ENCODE results near the gene MMP25. TPM values are rescaled to one million over a fixed set of nuclear protein-coding genes. Genes with fewer than 3 reads are reported as not detected.

Gene MMP25
- total and polyA plus RNA-seq, 10 of the 15 experiments (the other 5 are each of a cell fraction or from before 2014, with no cell fraction given): 0.03 to 0.36 (median 0.13) TPM; not detected in 1

- no peak for TF ChIP-seq BACH1 (IDR thresholded peaks at IDR 0.05; ENCODE audit: borderline replicate concordance)
- TF ChIP-seq RCOR1 (conservative IDR thresholded peaks at IDR 0.05; ENCODE audit: low read depth, low read length): no peak
- no peak for TF ChIP-seq ZZZ3 (IDR thresholded peaks at IDR 0.05; ENCODE audit: control insufficient read depth, insufficient read length, low read depth)
Observed at GRCh38 chr16:2999929-3000328, 46.4 kb upstream of the MMP25 start (continued).

- H3K79me2 ChIP-seq (ENCODE audit: control insufficient read depth, insufficient read depth, low read length): no peaks in the 10 kb centered on the region
- no peak overlapping the region for H3K4me2 ChIP-seq (ENCODE audit: control insufficient read depth, insufficient read depth)
- no peak overlapping the region for H2AFZ ChIP-seq (ENCODE audit: control insufficient read depth, low read depth, low read length)
- DNase-seq (ENCODE audit: low read depth, low spot score) (no peak), ATAC-seq (no peak), FAIRE-seq (no peak)
- intact Hi-C loops (cut with micrococcal nuclease; ENCODE audit: unreplicated experiment): no loop called here
- H4K20me1 ChIP-seq (ENCODE audit: control insufficient read depth, insufficient read depth): no peaks in the 10 kb centered on the region
- POLR2A ChIA-PET: no interaction called here
- RAD21 ChIA-PET (ENCODE audit: unreplicated experiment): interaction anchor here (0.6 to 2.0 kb wide), 3 partner anchors 28 to 278 kb away, joined by 3 to 9 read pairs (median 4); no protein-coding TSS in a partner anchor
- CTCF ChIA-PET: interaction anchor here (1.1 to 11.3 kb wide), 2 partner anchors 26 to 128 kb away, joined by 3 to 421 read pairs; partner anchors contain the start of genes CLDN6, HCFC1R1, THOC6 and TNFRSF12A
- no peaks in the 10 kb centered on the region for H3K9me3 ChIP-seq (replicated peaks; ENCODE audit: control insufficient read depth, insufficient read depth, low read length)
- in situ Hi-C loops (cut with MboI): no loop called here
- no peaks in the 10 kb centered on the region for H3K36me3 ChIP-seq (ENCODE audit: control insufficient read depth in 2 of 2, insufficient read depth in 2 of 2, low read length in 1 of 2)
- H3K4me1 ChIP-seq (ENCODE audit: control insufficient read depth, insufficient read depth, low read length): no peaks in the 10 kb centered on the region
- H3K27ac ChIP-seq (ENCODE audit: control insufficient read depth, insufficient read depth): no peak overlapping the region
- BruUV-seq (replicated peaks): no TSS peak
- SMC1A ChIA-PET (ENCODE audit: uncharacterized antibody, unreplicated experiment): no interaction called here
- WGBS (ENCODE audit: insufficient coverage, insufficient replicate concordance, low lambda C conversion rate, missing lambda C conversion rate): 6% methylated on average over 4 of the region's 4 CpGs
- no peak overlapping the region for H3K9ac ChIP-seq (ENCODE audit: control insufficient read depth, insufficient read depth, low read length)
- no peak overlapping the region for H3K4me3 ChIP-seq
- H3K27me3 ChIP-seq (replicated peaks in 1 of 2; ENCODE audit: control insufficient read depth in 2 of 2, insufficient read depth in 2 of 2, low read length in 1 of 2): peaks cover 0 to 8% of the 10 kb centered on the region in 2 experiments; a peak in 3 of 4 replicates
- no peak for TF ChIP-seq CHD2 (IDR thresholded peaks at IDR 0.05; ENCODE audit: borderline replicate concordance, low read depth, low read length)
- no peak for TF ChIP-seq NKRF (conservative IDR thresholded peaks at IDR 0.05)
- no peak for TF ChIP-seq ZBTB11 (CRISPR knock-in tag; IDR thresholded peaks at IDR 0.05)
- TF ChIP-seq ATF7 (IDR thresholded peaks at IDR 0.05; ENCODE audit: low read depth): no peak
- no peak for TF ChIP-seq YBX1 (IDR thresholded peaks at IDR 0.05)
- TF ChIP-seq ELK1 (IDR thresholded peaks at IDR 0.05; ENCODE audit: low read depth, low read length): no peak
- no peak for TF ChIP-seq CREB1 (IDR thresholded peaks at IDR 0.05; ENCODE audit: low read depth)
- no peak for TF ChIP-seq CEBPZ (IDR thresholded peaks at IDR 0.05; ENCODE audit: low read depth, low read length)
- TF ChIP-seq POLR2AphosphoS5 (IDR thresholded peaks at IDR 0.05; ENCODE audit: low read length): no peak
Observed at GRCh38 chr16:3000540-3000939, 45.8 kb upstream of the MMP25 start.
